ENCODE data around the gene SQSTM1. TPM values are rescaled to one million over a fixed set of nuclear protein-coding genes. Genes with fewer than 3 reads are reported as not detected.
A peak's percentile ranks its signal among the peaks of the same experiment; 100 is the strongest.

Gene SQSTM1
- total and polyA plus RNA-seq, 2 of the 8 experiments (the other 6 are each of a cell fraction or from before 2014, with no cell fraction given), result 78.6 to 110 TPM

DNA sequence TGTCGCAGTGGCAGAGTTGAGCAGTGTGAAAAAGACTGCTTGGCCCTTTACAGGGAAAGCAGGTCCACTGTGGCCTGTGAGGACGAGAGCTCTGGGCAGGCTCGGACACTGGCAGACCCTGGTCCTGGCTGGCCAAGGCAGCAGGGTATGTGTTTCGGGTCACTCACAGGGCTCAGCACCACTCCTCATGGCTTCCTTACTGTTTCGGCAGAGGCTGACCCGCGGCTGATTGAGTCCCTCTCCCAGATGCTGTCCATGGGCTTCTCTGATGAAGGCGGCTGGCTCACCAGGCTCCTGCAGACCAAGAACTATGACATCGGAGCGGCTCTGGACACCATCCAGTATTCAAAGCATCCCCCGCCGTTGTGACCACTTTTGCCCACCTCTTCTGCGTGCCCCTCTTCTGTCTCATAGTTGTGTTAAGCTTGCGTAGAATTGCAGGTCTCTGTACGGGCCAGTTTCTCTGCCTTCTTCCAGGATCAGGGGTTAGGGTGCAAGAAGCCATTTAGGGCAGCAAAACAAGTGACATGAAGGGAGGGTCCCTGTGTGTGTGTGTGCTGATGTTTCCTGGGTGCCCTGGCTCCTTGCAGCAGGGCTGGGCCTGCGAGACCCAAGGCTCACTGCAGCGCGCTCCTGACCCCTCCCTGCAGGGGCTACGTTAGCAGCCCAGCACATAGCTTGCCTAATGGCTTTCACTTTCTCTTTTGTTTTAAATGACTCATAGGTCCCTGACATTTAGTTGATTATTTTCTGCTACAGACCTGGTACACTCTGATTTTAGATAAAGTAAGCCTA, 15.7 kb downstream of the SQSTM1 start:
- H2BK5ac ChIP-seq (ENCODE audit: low read depth, low read length), result no peak overlapping the region
- ChIA-PET CTCF (ENCODE audit: partially characterized antibody) (interaction anchor here (0.9 to 2.3 kb wide), 6 partner anchors 9 to 74 kb away, joined by 3 to 13 read pairs (median 4); no protein-coding TSS in a partner anchor), POLR2A (ENCODE audit: partially characterized antibody) (interaction anchor here (0.9 to 3.8 kb wide), 8 partner anchors 7 to 39 kb away, joined by 3 to 31 read pairs (median 4); no protein-coding TSS in a partner anchor)
- no peaks in the 10 kb centered on the region; the same call in 1 of the 2 replicates for H3K79me1 ChIP-seq (ENCODE audit: low read depth, low read length)
- H2AFZ ChIP-seq (ENCODE audit: low read length), result no peak overlapping the region
- H4K5ac ChIP-seq (ENCODE audit: insufficient read length, low read depth, low read length), result no peak overlapping the region
- no peak overlapping the region for H2AK5ac ChIP-seq (ENCODE audit: low read depth, low read length)
- no peaks in the 10 kb centered on the region; a peak in 1 of 4 replicates for H3K9me3 ChIP-seq (ENCODE audit: insufficient read depth in 2 of 2, low read depth in 1 of 2, low read length in 1 of 2)
- no peak overlapping the region for H2BK12ac ChIP-seq (ENCODE audit: low read depth, low read length)
- no peaks in the 10 kb centered on the region for H3K27me3 ChIP-seq (replicated peaks in 1 of 4; ENCODE audit: control insufficient read depth in 3 of 4, extremely low read depth in 1 of 4, insufficient read depth in 3 of 4, low read length in 3 of 4)
- H3K4me3 ChIP-seq (ENCODE audit: extremely low read depth in 1 of 4, insufficient read depth in 2 of 4, low read depth in 3 of 4, low read length in 4 of 4), result no peak overlapping the region
- no peak overlapping the region for H2BK120ac ChIP-seq (replicated peaks; ENCODE audit: low read depth, low read length)
- H2BK20ac ChIP-seq (ENCODE audit: low read length), result no peak overlapping the region
- no peak overlapping the region for H3K56ac ChIP-seq (replicated peaks; ENCODE audit: insufficient read length, low read depth, low read length)
- H3K79me2 ChIP-seq (ENCODE audit: control insufficient read depth in 1 of 2, insufficient read depth in 2 of 2, low read length in 2 of 2), result no peaks in the 10 kb centered on the region
- H3K36me3 ChIP-seq (ENCODE audit: control insufficient read depth in 2 of 4, insufficient read depth in 4 of 4, low read length in 3 of 4), result peaks cover 31 to 76% (median 57%) of the 10 kb centered on the region in 4 experiments
- peak overlapping the region; percentile 83; the same call in 1 of the 2 replicates for H4K8ac ChIP-seq (ENCODE audit: extremely low read depth, insufficient read depth, low read length)
- no peaks in the 10 kb centered on the region for H3K23me2 ChIP-seq (ENCODE audit: low read depth, low read length)
- no peak overlapping the region for H3K4ac ChIP-seq (replicated peaks; ENCODE audit: insufficient read length, low read depth, low read length)
- no peak overlapping the region for H3K27ac ChIP-seq (ENCODE audit: low read depth, low read length)
- peaks cover 8 to 10% of the 10 kb centered on the region in 2 experiments for H4K20me1 ChIP-seq (replicated peaks in 1 of 2; ENCODE audit: control insufficient read depth in 1 of 2, insufficient read depth in 2 of 2, low read length in 2 of 2)
- no peak overlapping the region for H4K91ac ChIP-seq (replicated peaks; ENCODE audit: insufficient read length, low read length)
- no peak overlapping the region for H2BK15ac ChIP-seq (ENCODE audit: low read length)
- DNase-seq (ENCODE audit: low read depth in 1 of 2, low spot score in 2 of 2) (no peak), FAIRE-seq (no peak)
- no peaks in the 10 kb centered on the region for H3K4me1 ChIP-seq (replicated peaks in 1 of 4; ENCODE audit: control insufficient read depth in 3 of 4, insufficient read depth in 4 of 4, low read length in 3 of 4)
- H3K9ac ChIP-seq (replicated peaks in 1 of 4; ENCODE audit: extremely low read depth in 1 of 4, low read depth in 3 of 4, low read length in 3 of 4), result no peak overlapping the region
- H3K4me2 ChIP-seq (ENCODE audit: insufficient read depth in 1 of 2, low read depth in 2 of 2, low read length in 2 of 2), result no peak overlapping the region
- no peak overlapping the region for H3K14ac ChIP-seq (ENCODE audit: insufficient read length)
- H3K18ac ChIP-seq (ENCODE audit: extremely low read depth, low read length), result no peak overlapping the region
- H3K23ac ChIP-seq (ENCODE audit: insufficient read length), result no peak overlapping the region
- 90% methylated on average over 19 of the region's 19 CpGs; no CpG with 5 or more reads in 1 of the 2 experiments for WGBS, 2 experiments (ENCODE audit: extremely low coverage in 1 of 2, insufficient coverage in 1 of 2, insufficient read length in 1 of 2, insufficient replicate concordance in 2 of 2, low coverage in 1 of 2, low lambda C conversion rate in 2 of 2, missing lambda C conversion rate in 1 of 2)
- TF ChIP-seq SP1 (IDR thresholded peaks at IDR 0.05; ENCODE audit: low read depth, low read length) (no peak), JUN (IDR thresholded peaks at IDR 0.05; ENCODE audit: low read depth, low read length) (no peak), SRF (IDR thresholded peaks at IDR 0.05; ENCODE audit: low read depth, low read length) (no peak), CEBPB (IDR thresholded peaks at IDR 0.05; ENCODE audit: low read depth, low read length) (no peak), CHD2 (IDR thresholded peaks at IDR 0.05; ENCODE audit: low read length) (no peak), RAD21 (IDR thresholded peaks at IDR 0.05 in 1 of 2, conservative IDR thresholded peaks at IDR 0.05 in 1 of 2; ENCODE audit: low read depth in 2 of 2, low read length in 2 of 2) (peak in 1 of 2 experiments; percentile 14; a peak in 1 of 4 replicates), SUZ12 (IDR thresholded peaks at IDR 0.05; ENCODE audit: low read length) (no peak), POLR2A (IDR thresholded peaks at IDR 0.05; ENCODE audit: control extremely low read depth in 1 of 2, low read depth in 2 of 2, low read length in 2 of 2) (peak; percentile 13 to 32; a peak in 1 of 3 replicates), POU5F1 (IDR thresholded peaks at IDR 0.05; ENCODE audit: low read depth, low read length) (no peak), CTBP2 (IDR thresholded peaks at IDR 0.05; ENCODE audit: borderline replicate concordance, insufficient read depth, insufficient read length, low read length) (no peak)

Data from H1 (cell line).